Pulmonary artery endothelial cell (primary cell): ENCODE results near the gene ARHGAP32. TPM values are rescaled to one million over a fixed set of nuclear protein-coding genes. Genes with fewer than 3 reads are reported as not detected.
A peak's percentile ranks its signal among the peaks of the same experiment; 100 is the strongest.
"Not testable (repeated sequence)": the region's sequence is repeated elsewhere in the genome, so short reads cannot be mapped to it uniquely, and the experiment has no call there.

Experiments
- DNase-seq: peaks from one replicate; pipeline ENCODE4 v3.0.0-alpha.2; 2011; ENCODE audit warnings: low read depth, low spot score
- total RNA-seq: library from RNA; depleted of rRNA; stranded (reverse); fragments of >200 nt; gene quantifications from 2 replicates; pipeline ENCODE4 v1.2.3, GENCODE V29; 2014

Gene ARHGAP32
- total RNA-seq, 1 donor from 2014 or later: 4.6 TPM

DNA sequence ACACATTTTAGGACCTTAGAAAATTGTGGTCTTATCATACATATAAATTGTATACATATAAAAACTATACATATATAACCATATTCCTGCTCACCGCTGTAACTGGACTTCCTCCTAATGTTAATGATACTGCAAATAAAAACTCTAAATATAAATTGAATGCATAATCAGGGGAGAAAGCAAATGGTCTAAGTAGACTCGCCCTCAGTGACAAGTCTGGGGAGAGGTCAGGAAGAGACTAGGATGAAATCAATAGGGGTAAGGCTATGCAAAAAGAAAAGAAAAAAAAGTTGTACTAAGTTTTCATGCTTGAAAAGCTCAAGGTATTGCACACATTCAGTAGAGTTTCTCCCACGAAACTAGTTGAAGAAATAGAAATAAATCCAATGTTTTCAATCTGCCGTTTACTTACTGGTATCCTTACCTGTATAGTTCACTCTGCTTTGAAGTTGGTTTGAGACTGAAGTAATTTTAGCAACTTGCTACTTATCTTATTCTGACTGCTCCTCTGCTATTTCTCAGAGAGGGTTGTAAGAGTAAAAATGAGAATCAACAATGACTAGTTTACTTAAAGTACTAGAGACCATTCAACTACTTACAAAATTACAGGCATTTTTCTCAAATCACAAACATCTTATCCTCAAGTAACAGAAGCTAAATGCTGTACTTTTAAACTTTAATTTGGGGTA lies 12.2 kb upstream of the ARHGAP32 start:
- DNase-seq: no peak

DNA sequence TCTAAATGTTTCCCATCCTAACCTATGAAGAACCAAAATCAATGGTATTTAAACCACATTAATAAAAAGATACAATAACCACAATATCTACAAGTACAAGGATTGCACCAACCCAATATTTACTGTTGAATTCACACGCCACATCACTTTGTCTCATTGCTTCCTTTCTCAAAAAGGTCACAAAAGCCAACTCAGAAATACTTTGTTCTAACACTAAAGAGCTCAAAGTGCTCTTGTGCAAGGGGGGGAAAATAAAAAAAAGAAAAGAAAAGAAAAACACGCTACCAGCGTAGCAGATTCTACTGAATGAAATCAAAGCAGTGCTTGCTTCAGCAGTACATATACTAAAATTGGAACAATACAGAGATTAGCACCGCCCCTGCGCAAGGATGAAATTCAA lies 10.5 kb upstream of the ARHGAP32 start:
- DNase-seq: no peak

DNA sequence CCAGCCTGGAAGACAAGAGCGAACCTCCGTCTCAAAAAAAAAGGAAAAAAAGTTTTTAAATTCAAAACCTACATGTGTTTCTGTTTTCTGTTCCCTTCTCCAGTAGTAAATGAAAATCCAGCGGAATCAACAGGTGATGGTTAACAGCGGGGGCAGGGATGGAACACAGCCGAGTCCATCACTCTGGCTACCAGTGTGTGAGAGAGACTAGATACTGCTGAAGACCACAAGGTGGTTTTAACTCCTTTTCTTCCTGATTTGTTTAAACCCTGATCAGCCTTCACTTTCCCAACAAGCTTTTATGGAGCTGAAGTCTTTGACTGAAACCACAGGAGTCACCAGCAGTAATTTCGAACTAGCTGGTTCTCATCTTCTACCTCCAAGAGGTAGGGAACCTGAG lies 3.6 kb upstream of the ARHGAP32 start:
- DNase-seq: no peak

DNA sequence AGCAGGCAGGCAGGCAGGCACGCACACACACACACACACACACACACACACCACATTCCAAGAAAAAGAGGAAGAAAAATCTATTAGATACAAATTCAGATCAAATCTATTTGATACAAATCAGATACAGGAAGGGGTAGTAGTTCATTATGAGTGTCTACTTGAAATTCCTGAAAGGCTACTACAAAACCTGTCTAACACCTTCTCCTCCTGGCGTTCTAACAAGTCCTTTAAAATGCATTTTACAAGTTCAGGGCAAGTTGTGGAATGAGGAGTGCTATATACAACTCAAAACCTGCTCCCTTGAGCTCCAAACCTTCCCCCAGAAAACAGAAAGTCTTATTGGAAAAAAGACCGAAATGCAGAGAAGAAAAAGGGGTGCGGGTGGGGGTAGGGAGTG lies 476 bp downstream of the ARHGAP32 start:
- no peak for DNase-seq

DNA sequence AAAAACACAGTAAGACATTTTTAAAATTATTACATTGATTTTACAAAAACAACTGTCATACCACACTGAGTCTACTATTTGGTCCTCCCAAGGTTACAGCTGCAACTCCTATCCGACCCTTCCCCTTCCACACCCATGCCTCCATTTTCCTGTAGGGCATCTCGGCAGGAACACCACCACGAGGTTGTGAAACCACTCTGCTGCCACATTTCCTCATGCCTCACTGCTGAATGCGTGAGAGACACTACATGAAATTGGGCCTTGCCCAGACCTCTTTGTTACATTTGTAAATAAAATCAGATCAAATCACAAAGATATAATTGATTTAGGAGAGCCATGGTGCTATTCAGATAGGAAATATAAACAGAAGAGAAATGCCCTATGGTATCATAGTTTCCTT lies 2.0 kb downstream of the ARHGAP32 start:
- DNase-seq: no peak

DNA sequence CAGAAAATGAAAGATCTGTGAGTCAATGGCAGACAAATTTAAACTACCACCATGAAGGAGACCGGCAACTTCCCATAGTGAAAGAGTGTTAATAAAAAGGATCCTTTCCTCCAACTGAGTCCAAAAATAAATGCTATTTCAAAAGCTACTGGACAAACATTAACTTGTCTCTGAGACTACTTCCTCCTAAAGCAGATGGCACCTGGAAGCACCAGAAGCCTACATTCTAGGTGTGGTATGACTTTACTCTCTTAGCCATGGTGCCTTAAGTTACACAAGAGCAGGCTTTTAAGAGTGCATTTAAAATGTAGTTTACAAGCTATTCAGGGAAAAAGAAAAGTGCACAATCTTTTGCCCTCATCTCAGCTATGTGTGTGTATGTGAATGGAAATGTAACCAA lies 2.5 kb downstream of the ARHGAP32 start:
- no peak for DNase-seq

DNA sequence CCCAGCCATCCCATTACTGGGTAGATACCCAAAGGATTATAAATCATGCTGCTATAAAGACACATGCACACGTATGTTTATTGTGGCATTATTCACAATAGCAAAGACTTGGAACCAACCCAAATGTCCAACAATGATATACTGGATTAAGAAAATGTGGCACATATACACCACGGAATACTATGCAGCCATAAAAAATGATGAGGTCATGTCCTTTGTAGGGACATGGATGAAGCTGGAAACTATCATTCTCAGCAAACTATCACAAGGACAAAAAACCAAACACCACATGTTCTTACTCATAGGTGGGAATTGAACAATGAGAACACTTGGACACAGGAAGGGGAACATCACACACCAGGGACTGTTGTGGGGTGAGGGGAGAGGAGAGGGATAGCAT lies 7.0 kb downstream of the ARHGAP32 start:
- not testable (repeated sequence) for DNase-seq

DNA sequence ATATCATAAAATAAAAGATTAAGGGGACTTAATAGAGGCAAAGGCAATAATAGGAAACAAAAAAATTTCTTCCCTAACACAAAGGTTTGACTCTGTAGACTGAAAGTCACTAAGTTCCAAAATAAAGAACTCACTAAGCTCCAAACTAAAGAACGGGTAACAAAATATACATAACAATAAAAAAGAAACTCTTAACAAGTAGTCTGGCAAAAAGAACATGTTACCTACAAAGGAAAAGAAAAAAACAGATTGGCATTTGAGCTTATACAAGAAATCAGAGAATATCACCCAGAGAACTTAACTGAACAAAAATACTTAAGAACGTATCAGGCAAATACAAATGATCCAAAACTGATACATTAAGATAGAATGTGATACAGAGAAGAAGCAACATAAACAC lies 7.5 kb downstream of the ARHGAP32 start:
- DNase-seq: no peak

DNA sequence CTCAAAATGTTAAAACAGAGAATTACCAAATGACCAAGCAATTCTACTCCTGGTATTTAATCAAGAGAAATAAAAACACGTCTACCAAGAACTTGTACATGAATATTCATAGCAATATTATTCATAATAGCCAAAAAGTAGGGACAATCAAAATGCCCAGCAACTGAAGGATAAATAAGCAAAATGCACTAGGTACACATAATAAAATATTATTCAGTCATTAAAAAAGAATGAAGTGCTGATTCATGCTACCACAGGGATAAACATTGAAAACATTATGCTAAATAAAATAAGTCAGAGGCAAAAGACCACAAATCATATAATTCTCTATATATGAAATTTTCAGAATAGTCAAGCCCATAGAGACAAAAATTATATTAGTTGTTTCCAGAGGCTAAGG lies 24.8 kb downstream of the ARHGAP32 start:
- DNase-seq: no peak

DNA sequence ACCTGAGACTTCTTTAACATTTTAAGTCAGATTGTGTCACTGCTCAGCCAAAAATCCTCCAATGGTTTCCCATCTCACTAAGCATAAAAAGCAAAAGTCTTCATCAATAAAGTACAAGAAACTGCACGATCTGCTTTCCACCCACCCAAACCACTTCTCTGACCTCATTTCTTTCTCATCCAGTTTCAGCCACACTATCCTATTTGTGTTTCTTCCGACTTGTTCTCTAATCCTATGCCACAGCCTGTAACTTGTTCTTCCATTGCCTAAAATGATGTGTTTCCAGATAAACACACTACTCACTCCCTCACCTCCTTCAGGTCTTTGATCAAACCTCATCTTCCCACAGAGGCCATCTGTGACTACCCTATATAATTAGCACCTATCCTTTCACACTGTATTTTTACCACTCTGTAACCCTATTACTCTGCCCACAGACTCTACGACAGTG lies 28.4 kb downstream of the ARHGAP32 start:
- no peak for DNase-seq

DNA sequence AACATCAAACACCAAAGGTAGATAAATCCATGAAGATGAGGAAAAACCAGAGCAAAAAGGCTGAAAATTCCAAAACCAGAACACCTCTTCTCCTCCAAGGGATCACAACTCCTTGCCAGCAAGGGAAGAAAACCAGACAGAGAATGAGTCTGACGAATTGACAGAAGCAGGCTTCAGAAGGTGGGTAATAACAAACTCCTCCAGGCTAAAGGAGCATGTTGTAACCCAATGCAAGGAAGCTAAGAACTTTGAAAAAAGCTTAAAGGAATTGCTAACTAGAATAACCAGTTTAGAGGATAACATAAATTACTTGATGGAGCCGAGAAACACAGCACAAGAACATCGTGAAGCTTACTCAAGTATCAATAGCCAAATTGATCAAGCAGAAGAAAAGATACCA lies 35.0 kb downstream of the ARHGAP32 start:
- not testable (repeated sequence) for DNase-seq

DNA sequence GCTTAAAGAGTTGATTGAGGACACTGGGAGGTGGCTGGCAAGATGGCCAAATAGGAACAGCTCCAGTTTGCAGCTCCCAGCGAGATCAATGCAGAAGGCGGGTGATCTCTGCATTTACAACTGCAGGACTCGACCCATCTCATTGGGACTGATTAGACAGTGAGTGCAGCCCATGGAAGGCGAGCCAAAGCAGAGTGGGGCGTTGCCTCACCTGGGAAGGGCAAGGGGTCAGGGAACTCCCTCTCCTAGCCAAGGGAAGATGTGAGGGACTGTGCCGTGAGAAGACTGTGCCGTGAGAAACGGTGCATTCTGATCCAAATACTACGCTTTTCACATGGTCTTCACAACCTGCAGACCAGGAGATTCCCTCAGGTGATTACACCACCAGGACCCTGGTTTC lies 36.4 kb downstream of the ARHGAP32 start:
- no peak for DNase-seq

DNA sequence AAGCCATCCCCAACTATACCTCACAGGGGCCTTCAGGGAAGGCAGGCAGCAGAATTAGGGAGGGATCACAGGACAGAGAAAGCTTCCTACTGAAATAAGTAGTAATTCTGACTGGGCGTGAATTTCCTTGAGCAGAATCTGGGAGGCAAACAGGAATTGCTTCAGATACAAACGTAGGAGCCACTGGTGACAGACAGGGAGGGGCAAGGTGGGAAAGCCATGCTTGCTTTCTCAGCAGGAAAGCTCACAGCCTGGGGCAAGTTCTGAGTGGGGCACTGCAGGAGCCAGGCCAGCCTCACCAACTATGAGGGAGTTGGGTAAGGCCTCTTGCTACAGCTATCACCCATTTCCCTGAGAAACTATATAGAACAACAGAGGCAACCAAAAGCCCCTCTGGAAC lies 43.6 kb downstream of the ARHGAP32 start:
- DNase-seq: no peak

DNA sequence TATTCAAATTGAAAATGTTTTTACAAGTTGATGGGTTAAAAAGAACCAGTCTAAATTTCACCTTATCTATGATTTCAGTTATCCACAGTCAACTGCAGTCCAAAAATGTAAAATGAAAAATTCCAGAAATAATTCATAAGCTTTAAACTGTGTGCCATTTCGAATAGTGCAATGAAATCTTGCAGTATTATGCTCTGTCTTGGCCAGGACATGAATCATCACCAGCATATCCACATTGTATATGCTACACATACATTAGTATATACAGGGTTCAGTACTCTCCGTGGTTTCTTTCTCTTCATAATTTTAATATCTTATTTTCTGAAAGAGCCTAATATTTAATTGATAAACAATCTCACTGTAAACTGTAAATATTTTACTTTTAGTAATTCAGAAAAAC lies 45.9 kb downstream of the ARHGAP32 start:
- DNase-seq: no peak

DNA sequence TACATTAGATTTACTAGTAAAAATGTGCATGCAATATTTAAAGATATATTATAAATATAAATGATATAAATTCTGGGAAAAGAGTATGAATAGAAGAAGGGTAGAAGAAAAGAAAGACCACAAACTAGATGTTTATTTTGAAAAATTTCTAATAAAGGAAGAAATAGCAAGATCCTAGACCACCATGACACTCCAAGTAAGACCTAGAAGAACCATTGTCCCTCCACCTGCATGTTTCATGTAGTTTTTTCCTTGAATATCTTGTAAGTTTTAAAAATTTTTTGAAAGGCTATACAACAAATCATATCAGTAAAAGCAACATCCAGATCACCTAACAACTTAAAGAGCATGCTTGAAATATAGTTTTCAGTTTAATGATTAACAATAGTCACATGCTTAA lies 46.8 kb downstream of the ARHGAP32 start:
- DNase-seq: no peak

DNA sequence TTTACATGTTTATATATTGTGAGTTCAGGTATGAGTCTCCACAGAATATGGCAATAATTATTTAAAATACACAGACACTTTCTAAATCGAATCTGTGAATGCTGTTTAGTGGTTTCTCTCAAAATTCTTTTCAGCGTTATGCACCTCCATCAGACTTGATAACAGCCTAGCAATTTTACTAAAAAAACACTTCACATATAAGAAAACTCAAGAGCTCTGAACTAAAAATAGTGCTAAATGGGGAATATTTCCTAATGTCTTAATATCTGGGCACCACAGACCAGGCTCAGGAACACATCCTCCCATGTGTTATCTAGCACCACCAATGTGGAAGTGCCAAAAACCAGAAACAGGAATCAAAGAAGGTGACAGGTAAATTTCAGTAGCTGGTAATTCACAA lies 47.9 kb downstream of the ARHGAP32 start:
- DNase-seq: no peak

DNA sequence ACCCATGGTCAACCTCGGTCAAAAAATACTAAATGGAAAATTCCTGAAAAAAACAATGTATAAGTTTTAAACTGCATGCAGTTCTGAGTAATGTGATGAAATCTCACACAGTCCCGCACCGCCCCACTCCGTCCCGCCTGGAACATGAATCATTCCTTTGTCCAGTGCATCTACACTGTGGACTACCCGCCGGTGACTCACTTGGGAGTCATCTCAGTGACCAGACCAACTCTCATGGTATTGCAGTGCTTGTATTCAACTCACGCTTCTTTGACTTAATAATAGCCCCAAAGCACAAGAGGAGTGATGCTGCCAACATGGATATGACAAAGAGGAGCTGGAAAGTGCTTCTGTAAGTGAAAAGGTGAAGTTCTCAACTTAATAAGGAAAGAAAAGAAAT lies 48.8 kb downstream of the ARHGAP32 start:
- peak; percentile 98 for DNase-seq

DNA sequence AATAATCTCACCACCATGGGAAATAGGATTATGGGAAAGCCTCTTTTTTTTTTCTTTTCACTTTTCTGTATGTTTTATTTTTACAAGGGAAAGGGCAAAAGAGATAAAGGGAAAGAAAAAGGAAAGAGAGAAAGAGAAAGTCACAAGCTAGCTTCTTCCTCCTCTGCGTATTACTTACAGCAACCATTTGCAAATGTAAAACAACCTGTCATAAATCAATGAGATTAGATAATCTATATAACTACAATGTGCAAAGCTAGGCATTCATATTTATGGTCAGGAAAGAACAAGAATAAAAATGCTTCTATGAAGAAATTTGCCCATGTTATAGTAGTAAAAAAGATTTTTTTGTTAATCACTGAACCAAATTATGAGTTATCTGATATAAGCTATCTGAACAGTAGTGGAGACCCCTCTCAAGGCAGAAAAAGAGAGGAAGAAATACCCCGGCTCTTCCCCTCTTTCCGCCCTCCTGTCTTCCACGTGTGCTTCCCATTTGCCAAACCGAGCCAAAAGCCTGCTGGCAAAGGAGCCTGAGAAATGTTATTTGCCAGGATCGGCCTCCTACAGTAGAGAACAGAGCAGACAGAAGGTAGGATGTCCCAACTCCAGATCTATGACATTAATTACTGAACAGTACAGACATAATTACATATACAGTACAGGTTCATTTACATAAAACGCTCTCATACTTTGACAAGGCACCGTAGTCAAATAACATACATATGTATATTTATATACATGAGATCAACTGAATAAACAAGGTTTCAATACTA lies 50.2 kb downstream of the ARHGAP32 start:
- no peak for DNase-seq

DNA sequence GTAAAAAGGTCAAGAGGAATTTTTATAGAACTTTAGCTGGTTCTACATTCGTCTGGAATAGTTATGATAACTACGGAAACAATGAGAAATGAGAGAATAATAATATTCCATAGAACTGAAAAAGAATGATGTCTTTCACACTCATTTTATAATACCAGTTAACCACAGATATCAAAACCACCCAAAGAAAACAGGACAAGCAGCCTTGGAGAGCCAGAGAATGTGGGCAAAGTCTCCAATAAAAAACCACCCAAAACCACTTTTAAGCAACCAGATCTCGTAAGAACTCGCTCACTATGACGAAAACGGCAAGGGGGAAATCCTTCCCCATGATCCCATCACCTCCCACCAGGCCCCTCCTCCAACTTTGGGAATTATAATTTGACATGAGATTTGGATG lies 60.8 kb downstream of the ARHGAP32 start:
- no peak for DNase-seq

DNA sequence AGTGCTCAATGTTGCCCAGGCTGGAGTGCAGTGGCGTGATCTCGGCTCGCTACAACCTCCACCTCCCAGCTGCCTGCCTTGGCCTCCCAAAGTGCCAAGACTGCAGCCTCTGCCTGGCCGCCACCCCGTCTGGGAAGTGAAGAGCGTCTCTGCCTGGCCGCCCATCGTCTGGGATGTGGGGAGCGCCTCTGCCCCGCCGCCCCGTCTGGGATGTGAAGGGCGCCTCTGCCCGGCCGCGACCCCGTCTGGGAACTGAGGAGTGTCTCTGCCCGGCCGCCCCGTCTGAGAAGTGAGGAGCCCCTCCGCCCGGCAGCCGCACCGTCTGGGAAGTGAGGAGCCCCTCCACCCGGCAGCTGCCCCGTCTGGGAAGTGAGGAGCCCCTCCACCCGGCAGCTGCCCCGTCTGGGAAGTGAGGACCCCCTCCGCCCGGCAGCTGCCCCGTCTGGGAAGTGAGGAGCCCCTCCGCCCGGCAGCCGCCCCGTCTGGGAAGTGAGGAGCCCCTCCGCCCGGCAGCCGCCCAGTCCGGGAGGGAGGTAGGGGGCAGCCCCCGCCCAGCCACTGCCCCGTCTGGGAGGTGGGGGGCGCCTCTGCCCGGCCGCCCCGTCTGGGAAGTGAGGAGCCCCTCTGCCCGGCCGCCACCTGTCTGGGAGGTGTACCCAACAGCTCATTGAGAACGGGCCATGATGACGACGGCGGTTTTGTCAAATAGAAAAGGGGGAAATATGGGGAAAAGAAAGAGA lies 63.1 kb downstream of the ARHGAP32 start:
- DNase-seq: not testable (repeated sequence)

DNA sequence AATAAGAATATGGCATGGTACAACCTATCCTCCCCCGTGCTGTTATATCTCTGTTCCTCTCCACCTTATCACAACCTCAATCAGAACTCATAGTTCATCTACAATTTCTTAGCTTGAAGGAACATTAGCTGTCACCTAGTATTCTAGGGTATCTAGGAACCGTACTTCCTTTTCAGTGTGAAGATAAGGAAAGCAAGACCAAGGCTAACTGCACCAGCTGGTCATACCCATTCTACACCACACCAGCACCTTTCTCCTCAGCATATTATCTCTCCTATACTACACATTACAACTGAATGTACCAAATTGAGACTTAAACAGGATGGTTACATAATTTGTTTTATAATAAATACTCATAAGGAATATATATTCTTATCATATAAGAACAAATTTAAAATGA lies 73.1 kb downstream of the ARHGAP32 start:
- no peak for DNase-seq

DNA sequence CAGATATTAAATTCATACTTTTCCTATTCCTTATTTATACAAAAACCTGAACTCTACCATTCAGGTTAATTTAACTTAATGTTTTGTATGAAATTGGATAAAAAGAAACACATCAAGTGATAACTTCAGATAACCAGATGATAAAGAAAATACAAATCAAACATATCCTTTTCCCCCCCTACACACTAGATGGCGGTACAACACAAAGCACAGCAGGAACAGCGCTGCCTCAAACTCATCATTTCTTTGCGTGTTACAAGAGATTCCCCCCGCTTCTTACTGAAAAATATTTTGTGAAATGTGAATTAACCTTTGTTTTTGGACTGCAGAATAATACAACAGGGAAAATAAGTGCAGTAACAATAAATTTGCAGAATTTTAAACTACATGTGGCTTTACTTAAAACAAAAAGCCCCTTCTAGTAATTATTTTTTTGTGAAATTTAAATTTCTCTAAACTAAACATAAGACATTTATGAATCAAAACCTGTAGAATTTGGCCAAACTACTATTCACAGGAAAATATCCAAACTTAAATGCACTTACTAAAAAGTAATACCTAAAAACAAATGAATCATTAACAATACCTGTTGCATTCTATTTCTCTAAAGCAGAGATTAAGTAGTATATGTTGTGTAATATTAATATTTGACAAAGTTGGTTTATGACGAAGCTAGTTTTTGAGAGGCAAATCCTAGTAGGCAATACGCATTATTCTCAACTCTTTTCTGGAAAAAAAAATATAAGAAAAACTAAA lies 74.4 kb downstream of the ARHGAP32 start:
- DNase-seq: peak; percentile 26
